Measurements from ENCODE around the gene ZBTB7C. TPM values are rescaled to one million over a fixed set of nuclear protein-coding genes. Genes with fewer than 3 reads are reported as not detected.

Gene ZBTB7C
- total and polyA plus RNA-seq, 4 donors, result 0.19 to 1.1 (median 0.45) TPM

DNA sequence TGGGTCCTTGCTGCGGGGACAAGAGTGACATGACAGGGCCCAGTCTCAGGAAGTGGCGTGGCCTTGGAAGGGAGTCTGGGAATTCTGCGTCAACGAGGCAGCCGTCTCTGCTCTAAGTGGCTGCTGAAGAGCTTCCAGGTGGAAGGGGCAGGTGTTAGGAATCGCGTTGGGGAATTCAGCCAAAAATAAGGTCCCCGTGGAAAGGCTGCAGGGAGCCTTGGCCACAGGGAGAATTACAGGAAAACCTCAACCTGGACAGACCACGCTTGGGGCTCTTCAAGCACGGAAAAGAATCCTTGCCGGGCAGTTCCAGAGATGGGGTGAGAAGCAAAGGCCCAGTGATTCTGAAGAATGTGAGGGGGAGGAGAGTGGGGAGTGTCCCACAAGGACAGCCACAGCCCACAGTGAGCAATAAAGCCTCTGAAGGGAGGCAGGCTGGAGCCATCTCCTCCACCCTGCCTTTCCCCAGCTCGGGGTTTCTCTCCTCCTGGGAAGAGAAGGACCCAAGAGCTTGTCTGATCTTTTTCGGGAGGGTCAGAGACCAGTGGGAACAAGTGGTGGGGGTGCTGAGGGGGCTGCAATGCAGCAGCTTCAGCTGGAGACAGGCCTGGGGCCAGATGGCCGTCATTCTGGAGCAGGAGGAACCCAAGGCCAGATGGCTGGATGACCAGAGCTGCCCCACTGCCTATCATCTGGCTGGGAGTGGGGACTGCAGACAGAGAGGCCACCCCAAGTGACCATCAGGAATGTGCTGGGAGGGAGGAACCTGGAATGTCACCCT, 372.4 kb downstream of the ZBTB7C start (continued):
- TF ChIP-seq, protein P1, sequence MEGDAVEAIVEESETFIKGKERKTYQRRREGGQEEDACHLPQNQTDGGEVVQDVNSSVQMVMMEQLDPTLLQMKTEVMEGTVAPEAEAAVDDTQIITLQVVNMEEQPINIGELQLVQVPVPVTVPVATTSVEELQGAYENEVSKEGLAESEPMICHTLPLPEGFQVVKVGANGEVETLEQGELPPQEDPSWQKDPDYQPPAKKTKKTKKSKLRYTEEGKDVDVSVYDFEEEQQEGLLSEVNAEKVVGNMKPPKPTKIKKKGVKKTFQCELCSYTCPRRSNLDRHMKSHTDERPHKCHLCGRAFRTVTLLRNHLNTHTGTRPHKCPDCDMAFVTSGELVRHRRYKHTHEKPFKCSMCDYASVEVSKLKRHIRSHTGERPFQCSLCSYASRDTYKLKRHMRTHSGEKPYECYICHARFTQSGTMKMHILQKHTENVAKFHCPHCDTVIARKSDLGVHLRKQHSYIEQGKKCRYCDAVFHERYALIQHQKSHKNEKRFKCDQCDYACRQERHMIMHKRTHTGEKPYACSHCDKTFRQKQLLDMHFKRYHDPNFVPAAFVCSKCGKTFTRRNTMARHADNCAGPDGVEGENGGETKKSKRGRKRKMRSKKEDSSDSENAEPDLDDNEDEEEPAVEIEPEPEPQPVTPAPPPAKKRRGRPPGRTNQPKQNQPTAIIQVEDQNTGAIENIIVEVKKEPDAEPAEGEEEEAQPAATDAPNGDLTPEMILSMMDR (IDR thresholded peaks at IDR 0.05; ENCODE audit: low read depth, low read length, missing input control), result no peak
- no peak for TF ChIP-seq JUND (IDR thresholded peaks at IDR 0.05)

DNA sequence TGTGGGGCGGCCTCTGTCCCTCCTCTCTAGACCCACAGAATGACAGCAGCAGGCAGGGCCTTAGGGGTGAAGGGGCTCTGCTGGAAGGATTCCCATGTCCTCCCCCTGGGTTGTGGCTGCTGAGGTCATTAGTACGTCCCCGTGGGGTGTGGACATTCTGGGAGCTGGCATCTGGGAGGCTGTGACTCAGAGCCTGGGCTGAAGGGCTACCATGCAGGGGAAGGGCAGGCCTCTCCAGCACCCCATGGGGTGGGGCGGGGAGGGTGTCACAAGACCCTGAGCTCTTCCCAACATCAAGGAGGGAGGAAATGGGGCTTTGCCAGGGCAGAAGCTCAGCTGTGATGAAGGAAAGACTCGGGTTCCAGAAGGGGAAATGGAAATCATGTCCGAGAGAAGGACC, 373.0 kb downstream of the ZBTB7C start:
- no peak overlapping the region for H3K27ac ChIP-seq (ENCODE audit: low read depth in 1 of 2, low read length in 2 of 2)
- TF ChIP-seq, protein P2, sequence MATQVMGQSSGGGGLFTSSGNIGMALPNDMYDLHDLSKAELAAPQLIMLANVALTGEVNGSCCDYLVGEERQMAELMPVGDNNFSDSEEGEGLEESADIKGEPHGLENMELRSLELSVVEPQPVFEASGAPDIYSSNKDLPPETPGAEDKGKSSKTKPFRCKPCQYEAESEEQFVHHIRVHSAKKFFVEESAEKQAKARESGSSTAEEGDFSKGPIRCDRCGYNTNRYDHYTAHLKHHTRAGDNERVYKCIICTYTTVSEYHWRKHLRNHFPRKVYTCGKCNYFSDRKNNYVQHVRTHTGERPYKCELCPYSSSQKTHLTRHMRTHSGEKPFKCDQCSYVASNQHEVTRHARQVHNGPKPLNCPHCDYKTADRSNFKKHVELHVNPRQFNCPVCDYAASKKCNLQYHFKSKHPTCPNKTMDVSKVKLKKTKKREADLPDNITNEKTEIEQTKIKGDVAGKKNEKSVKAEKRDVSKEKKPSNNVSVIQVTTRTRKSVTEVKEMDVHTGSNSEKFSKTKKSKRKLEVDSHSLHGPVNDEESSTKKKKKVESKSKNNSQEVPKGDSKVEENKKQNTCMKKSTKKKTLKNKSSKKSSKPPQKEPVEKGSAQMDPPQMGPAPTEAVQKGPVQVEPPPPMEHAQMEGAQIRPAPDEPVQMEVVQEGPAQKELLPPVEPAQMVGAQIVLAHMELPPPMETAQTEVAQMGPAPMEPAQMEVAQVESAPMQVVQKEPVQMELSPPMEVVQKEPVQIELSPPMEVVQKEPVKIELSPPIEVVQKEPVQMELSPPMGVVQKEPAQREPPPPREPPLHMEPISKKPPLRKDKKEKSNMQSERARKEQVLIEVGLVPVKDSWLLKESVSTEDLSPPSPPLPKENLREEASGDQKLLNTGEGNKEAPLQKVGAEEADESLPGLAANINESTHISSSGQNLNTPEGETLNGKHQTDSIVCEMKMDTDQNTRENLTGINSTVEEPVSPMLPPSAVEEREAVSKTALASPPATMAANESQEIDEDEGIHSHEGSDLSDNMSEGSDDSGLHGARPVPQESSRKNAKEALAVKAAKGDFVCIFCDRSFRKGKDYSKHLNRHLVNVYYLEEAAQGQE (IDR thresholded peaks at IDR 0.05), result no peak
- TF ChIP-seq, protein P1 (IDR thresholded peaks at IDR 0.05; ENCODE audit: low read depth, low read length, missing input control), result no peak
- TF ChIP-seq, protein P3, sequence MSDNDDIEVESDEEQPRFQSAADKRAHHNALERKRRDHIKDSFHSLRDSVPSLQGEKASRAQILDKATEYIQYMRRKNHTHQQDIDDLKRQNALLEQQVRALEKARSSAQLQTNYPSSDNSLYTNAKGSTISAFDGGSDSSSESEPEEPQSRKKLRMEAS (IDR thresholded peaks at IDR 0.05), result no peak
- TF ChIP-seq, protein P4, sequence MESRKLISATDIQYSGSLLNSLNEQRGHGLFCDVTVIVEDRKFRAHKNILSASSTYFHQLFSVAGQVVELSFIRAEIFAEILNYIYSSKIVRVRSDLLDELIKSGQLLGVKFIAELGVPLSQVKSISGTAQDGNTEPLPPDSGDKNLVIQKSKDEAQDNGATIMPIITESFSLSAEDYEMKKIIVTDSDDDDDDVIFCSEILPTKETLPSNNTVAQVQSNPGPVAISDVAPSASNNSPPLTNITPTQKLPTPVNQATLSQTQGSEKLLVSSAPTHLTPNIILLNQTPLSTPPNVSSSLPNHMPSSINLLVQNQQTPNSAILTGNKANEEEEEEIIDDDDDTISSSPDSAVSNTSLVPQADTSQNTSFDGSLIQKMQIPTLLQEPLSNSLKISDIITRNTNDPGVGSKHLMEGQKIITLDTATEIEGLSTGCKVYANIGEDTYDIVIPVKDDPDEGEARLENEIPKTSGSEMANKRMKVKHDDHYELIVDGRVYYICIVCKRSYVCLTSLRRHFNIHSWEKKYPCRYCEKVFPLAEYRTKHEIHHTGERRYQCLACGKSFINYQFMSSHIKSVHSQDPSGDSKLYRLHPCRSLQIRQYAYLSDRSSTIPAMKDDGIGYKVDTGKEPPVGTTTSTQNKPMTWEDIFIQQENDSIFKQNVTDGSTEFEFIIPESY (IDR thresholded peaks at IDR 0.05), result no peak
- TF ChIP-seq FOXA1 (IDR thresholded peaks at IDR 0.05) (no peak), TAF1 (conservative IDR thresholded peaks at IDR 0.05) (no peak), RXRA (IDR thresholded peaks at IDR 0.05) (no peak), HNF4A (conservative IDR thresholded peaks at IDR 0.05) (no peak), SP1 (IDR thresholded peaks at IDR 0.05) (no peak), HNF4G (IDR thresholded peaks at IDR 0.05) (no peak), GABPA (IDR thresholded peaks at IDR 0.05 in 1 of 2, conservative IDR thresholded peaks at IDR 0.05 in 1 of 2) (no peak), NR2F2 (IDR thresholded peaks at IDR 0.05) (no peak), FOXA2 (IDR thresholded peaks at IDR 0.05) (no peak), RAD21 (IDR thresholded peaks at IDR 0.05) (no peak), JUND (IDR thresholded peaks at IDR 0.05) (no peak), YY1 (IDR thresholded peaks at IDR 0.05) (no peak), EGR1 (IDR thresholded peaks at IDR 0.05; ENCODE audit: low read depth in 2 of 2) (no peak)
- TF ChIP-seq, protein P5, sequence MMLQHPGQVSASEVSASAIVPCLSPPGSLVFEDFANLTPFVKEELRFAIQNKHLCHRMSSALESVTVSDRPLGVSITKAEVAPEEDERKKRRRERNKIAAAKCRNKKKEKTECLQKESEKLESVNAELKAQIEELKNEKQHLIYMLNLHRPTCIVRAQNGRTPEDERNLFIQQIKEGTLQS (IDR thresholded peaks at IDR 0.05), result no peak
- no peaks in the 10 kb centered on the region for H3K27me3 ChIP-seq (ENCODE audit: control insufficient read depth in 4 of 4, insufficient read depth in 4 of 4, low read length in 3 of 4)
- no peaks in the 10 kb centered on the region for H3K9me3 ChIP-seq (ENCODE audit: control insufficient read depth in 4 of 4, low read length in 3 of 4)
- no peaks in the 10 kb centered on the region for H3K4me1 ChIP-seq (ENCODE audit: control insufficient read depth in 4 of 4, insufficient read depth in 4 of 4, low read length in 3 of 4)
- H3K9ac ChIP-seq (ENCODE audit: low read depth in 1 of 2, low read length in 2 of 2), result no peak overlapping the region
- no peaks in the 10 kb centered on the region for H3K36me3 ChIP-seq (ENCODE audit: control insufficient read depth in 4 of 4, insufficient read depth in 3 of 4, low read depth in 1 of 4, low read length in 3 of 4)
- no peak for DNase-seq (ENCODE audit: low spot score)
- WGBS, result 93% methylated on average over 6 of the region's 6 CpGs
- H3K4me3 ChIP-seq (ENCODE audit: low read depth in 1 of 3, low read length in 3 of 3), result no peak overlapping the region

Data from liver (tissue), 9 donors.